ENCODE data around the gene SORCS1. TPM values are rescaled to one million over a fixed set of nuclear protein-coding genes. Genes with fewer than 3 reads are reported as not detected.

Gene SORCS1
- total and polyA plus RNA-seq, 9 donors = 0.05 to 2.4 (median 1.0) TPM

DNA sequence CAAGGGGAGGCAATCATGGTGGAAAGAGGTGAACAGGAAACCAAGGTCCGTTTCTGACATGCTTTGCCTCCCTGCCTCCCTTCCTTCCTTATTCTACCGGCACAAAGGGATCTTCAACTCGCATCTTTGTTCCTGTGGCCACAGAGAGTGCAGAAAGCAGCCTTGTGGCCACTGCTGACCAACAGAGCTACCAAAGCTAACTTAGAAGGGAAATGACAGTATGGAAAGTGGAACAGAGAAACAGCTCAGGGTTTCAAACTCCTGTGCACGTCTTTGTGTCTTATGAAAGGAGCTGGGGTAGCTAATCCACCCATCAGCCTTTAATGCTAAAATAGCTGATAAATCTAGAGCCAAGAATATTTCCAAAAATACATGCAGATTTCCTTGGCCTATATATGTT lies 588.0 kb downstream of the SORCS1 start:
- Histone ChIP-seq H3K4me1 (ENCODE audit: insufficient read depth) (no peaks in the 10 kb centered on the region), H3K9me3 (no peaks in the 10 kb centered on the region), H3K4me3 (no peak overlapping the region), H3K27me3 (no peaks in the 10 kb centered on the region), H3K27ac (no peak overlapping the region), H3K36me3 (no peaks in the 10 kb centered on the region)
- TF ChIP-seq POLR2A (IDR thresholded peaks at IDR 0.05) (no peak), EP300 (IDR thresholded peaks at IDR 0.05) (no peak)
- TF ChIP-seq, protein P1, sequence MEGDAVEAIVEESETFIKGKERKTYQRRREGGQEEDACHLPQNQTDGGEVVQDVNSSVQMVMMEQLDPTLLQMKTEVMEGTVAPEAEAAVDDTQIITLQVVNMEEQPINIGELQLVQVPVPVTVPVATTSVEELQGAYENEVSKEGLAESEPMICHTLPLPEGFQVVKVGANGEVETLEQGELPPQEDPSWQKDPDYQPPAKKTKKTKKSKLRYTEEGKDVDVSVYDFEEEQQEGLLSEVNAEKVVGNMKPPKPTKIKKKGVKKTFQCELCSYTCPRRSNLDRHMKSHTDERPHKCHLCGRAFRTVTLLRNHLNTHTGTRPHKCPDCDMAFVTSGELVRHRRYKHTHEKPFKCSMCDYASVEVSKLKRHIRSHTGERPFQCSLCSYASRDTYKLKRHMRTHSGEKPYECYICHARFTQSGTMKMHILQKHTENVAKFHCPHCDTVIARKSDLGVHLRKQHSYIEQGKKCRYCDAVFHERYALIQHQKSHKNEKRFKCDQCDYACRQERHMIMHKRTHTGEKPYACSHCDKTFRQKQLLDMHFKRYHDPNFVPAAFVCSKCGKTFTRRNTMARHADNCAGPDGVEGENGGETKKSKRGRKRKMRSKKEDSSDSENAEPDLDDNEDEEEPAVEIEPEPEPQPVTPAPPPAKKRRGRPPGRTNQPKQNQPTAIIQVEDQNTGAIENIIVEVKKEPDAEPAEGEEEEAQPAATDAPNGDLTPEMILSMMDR (IDR thresholded peaks at IDR 0.05) = no peak
- intact Hi-C loops (cut with DNase I) = no loop called here
- DNase-seq = no peak
- 80 to 88% (median 85%) methylated on average over 4 of the region's 4 CpGs for WGBS, 3 donors

DNA sequence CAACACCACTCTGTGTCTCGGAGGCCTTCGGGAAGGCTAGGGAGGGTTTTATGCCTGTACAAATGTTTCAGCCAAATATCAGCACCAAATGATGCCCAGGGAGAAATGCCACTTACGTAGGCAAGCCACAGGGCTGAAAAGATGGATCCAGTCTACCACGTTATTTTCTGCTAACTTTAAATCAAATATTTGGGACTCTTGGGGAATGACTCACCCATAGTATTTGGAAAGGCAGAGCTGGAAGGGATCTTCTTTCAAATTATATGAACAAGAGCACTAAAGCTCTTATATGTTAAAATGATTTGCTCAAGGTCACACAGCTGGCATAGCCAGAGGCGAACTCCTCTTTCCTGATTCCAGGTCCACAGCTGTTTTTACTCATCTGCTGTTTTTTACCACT lies 591.4 kb downstream of the SORCS1 start:
- no peak overlapping the region for H3K27ac ChIP-seq
- no peak overlapping the region for H3K4me3 ChIP-seq
- no peak for TF ChIP-seq POLR2A (IDR thresholded peaks at IDR 0.05)
- TF ChIP-seq EP300 (IDR thresholded peaks at IDR 0.05) = no peak
- TF ChIP-seq, protein P1 (IDR thresholded peaks at IDR 0.05) = no peak
- no peaks in the 10 kb centered on the region for H3K27me3 ChIP-seq
- intact Hi-C loops (cut with DNase I) = no loop called here
- WGBS, 3 donors = 14 to 24% (median 18%) methylated on average over 5 of the region's 5 CpGs
- no peaks in the 10 kb centered on the region for H3K9me3 ChIP-seq
- H3K36me3 ChIP-seq = no peaks in the 10 kb centered on the region
- peaks cover 2% of the 10 kb centered on the region for H3K4me1 ChIP-seq (ENCODE audit: insufficient read depth)
- no peak for DNase-seq

DNA sequence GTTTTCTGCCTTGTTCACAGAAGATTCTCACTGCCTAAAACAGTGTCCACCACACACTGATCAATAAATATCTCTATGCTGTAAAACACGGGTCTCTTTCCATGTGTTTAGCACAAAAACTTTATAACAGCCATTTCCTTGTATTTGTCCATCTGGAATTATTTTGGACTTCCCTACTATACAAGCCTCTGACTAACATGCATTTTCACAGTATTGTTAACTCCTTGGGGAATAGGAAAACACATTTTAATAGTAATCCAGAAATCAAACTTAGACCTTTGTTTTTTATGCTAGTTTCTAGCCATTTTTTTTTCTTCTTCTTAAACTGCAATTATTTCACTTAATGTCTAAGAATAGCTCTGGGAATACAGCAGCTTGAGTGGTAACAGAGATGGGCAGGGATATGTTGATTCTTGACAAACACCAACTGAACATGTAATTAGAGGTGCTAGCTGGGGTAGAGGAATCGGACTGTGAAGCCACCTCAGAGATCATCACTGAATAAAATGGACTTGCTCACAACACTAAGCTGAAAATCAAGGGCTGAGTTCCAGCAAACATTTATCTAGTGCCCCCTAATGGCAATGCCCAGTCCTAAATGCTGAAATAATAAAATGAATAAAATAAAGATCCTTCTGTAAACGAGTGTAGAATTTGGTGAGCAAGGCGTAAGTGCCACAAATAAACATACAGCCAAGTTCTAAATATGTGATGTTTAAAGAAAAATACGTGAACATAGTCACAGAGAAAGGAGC lies 593.1 kb downstream of the SORCS1 start:
- WGBS, 3 donors = 41 to 48% (median 46%) methylated on average over 5 of the region's 5 CpGs
- TF ChIP-seq, protein P1 (IDR thresholded peaks at IDR 0.05) = no peak
- TF ChIP-seq POLR2A (IDR thresholded peaks at IDR 0.05) (no peak), EP300 (IDR thresholded peaks at IDR 0.05) (no peak)
- Histone ChIP-seq H3K9me3 (no peaks in the 10 kb centered on the region), H3K27ac (no peak overlapping the region), H3K4me3 (no peak overlapping the region), H3K36me3 (no peaks in the 10 kb centered on the region), H3K4me1 (ENCODE audit: insufficient read depth) (peaks cover 2% of the 10 kb centered on the region), H3K27me3 (no peaks in the 10 kb centered on the region)
- no peak for DNase-seq
- intact Hi-C loops (cut with DNase I) = no loop called here

DNA sequence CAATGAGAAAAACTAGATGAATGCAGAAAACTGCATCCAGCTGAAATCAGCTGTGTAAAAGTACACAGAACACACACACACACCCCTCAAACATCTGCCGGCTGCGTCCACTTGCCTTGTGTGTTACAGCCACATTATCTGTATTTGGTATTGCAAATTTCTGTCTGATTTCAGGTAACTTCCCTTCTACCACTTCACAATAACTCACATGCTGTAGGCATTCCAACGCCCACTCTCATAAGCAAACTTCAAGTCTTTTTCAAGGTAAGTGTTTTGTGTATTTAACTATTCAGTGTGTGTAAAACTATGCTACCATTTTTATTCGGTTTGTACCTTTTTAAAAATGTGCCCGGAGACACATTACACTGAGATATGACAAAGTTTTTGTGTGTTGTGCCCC lies 594.2 kb downstream of the SORCS1 start:
- intact Hi-C loops (cut with DNase I) = no loop called here
- TF ChIP-seq EP300 (IDR thresholded peaks at IDR 0.05) (no peak), POLR2A (IDR thresholded peaks at IDR 0.05) (no peak)
- TF ChIP-seq, protein P1 (IDR thresholded peaks at IDR 0.05) = no peak

More for the DNA sequence above, 594.2 kb downstream of the SORCS1 start:
- H3K27me3 ChIP-seq = no peaks in the 10 kb centered on the region
- no peaks in the 10 kb centered on the region for H3K36me3 ChIP-seq
- H3K27ac ChIP-seq = no peak overlapping the region
- DNase-seq = no peak
- WGBS, 3 donors = 36 to 59% (median 49%) methylated on average over 5 of the region's 5 CpGs
- no peak overlapping the region for H3K4me3 ChIP-seq
- H3K9me3 ChIP-seq = no peaks in the 10 kb centered on the region
- H3K4me1 ChIP-seq (ENCODE audit: insufficient read depth) = peaks cover 2% of the 10 kb centered on the region

Data from ovary (tissue), 9 donors.